ENCODE measurements around the gene KLHL29.
A peak's percentile ranks its signal among the peaks of the same experiment; 100 is the strongest.
"Not testable (repeated sequence)": the region's sequence is repeated elsewhere in the genome, so short reads cannot be mapped to it uniquely, and the experiment has no call there.

Gene KLHL29

GRCh38 chr2:23373666-23374065, 11.3 kb upstream of the KLHL29 start:
- no peak for DNase-seq

- DNase-seq, result no peak
These were observed 9.5 kb upstream of the KLHL29 start for GRCh38 chr2:23375448-23375847.

GRCh38 chr2:23376075-23376474, 8.9 kb upstream of the KLHL29 start:
- no peak for DNase-seq

- DNase-seq, result no peak
These were observed 8.0 kb upstream of the KLHL29 start for GRCh38 chr2:23376972-23377371.

- no peak for DNase-seq
These were observed 7.2 kb upstream of the KLHL29 start for GRCh38 chr2:23377771-23378170.

GRCh38 chr2:23378496-23378895, 6.5 kb upstream of the KLHL29 start:
- no peak for DNase-seq

- no peak for DNase-seq
These were observed 5.7 kb upstream of the KLHL29 start for GRCh38 chr2:23379220-23379695.

GRCh38 chr2:23380562-23381065, 4.4 kb upstream of the KLHL29 start:
- peak; percentile 41 for DNase-seq

- peak; percentile 32 for DNase-seq
These were observed 3.9 kb upstream of the KLHL29 start for GRCh38 chr2:23381084-23381483.

GRCh38 chr2:23381485-23381884, 3.5 kb upstream of the KLHL29 start:
- DNase-seq, result no peak

GRCh38 chr2:23383100-23383499, 1.9 kb upstream of the KLHL29 start:
- DNase-seq, result no peak

- DNase-seq, result no peak
These were observed 370 bp downstream of the KLHL29 start for GRCh38 chr2:23385351-23385747.

GRCh38 chr2:23385748-23386338, 864 bp downstream of the KLHL29 start:
- no peak for DNase-seq

GRCh38 chr2:23386339-23387220, 1.6 kb downstream of the KLHL29 start:
- no peak for DNase-seq

GRCh38 chr2:23387221-23387550, 2.2 kb downstream of the KLHL29 start:
- no peak for DNase-seq

GRCh38 chr2:23387845-23388244, 2.9 kb downstream of the KLHL29 start:
- DNase-seq, result no peak

- no peak for DNase-seq
These were observed 3.3 kb downstream of the KLHL29 start for GRCh38 chr2:23388294-23388693.

- no peak for DNase-seq
These were observed 4.0 kb downstream of the KLHL29 start for GRCh38 chr2:23388756-23389514.

GRCh38 chr2:23390152-23390551, 5.2 kb downstream of the KLHL29 start:
- DNase-seq, result no peak

GRCh38 chr2:23391237-23391736, 6.3 kb downstream of the KLHL29 start:
- not testable (repeated sequence) for DNase-seq

GRCh38 chr2:23393722-23394121, 8.7 kb downstream of the KLHL29 start:
- no peak for DNase-seq

GRCh38 chr2:23394700-23395099, 9.7 kb downstream of the KLHL29 start:
- no peak for DNase-seq

- no peak for DNase-seq
These were observed 12.5 kb downstream of the KLHL29 start for GRCh38 chr2:23397478-23397877.
